H7 (cell line): ENCODE measurements around the gene RUNX2. TPM values are rescaled to one million over a fixed set of nuclear protein-coding genes. Genes with fewer than 3 reads are reported as not detected.

Source experiments
- DNase-seq: peaks from one replicate; pipeline ENCODE4 v3.0.0; 2012
- H3K27me3 ChIP-seq: 2 replicates; pipeline ENCODE4 v1.6.0; 2011; ENCODE audit warnings: mild to moderate bottlenecking, low read length; ENCODE audit not compliant: control insufficient read depth, insufficient read depth
- H3K36me3 ChIP-seq: replicated peaks from 2 replicates; pipeline ENCODE4 v1.5.1; 2011; ENCODE audit warnings: low read length; ENCODE audit not compliant: control insufficient read depth, insufficient read depth
- H3K4me3 ChIP-seq: 2 replicates; pipeline ENCODE4 v1.5.1; 2011; ENCODE audit warnings: low read depth, mild to moderate bottlenecking, control low read depth, low read length, moderate library complexity; ENCODE audit not compliant: insufficient read depth
- total RNA-seq: library from RNA; depleted of rRNA; stranded (reverse); fragments of >200 nt; shearing (Covaris generic); gene quantifications from 2 replicates; pipeline ENCODE4 v1.2.3, GENCODE V29; 2014; rRNA removed

RUNX2 gene
- total RNA-seq, 1 experiment from 2014 or later = 0.14 TPM

GRCh38 chr6:45710304-45710821, 382.2 kb downstream of the RUNX2 start:
- Histone ChIP-seq H3K36me3 (no peaks in the 10 kb centered on the region), H3K4me3 (no peak overlapping the region), H3K27me3 (no peaks in the 10 kb centered on the region)
- DNase-seq = no peak

- H3K27me3 ChIP-seq = no peaks in the 10 kb centered on the region
- H3K36me3 ChIP-seq = no peaks in the 10 kb centered on the region
- no peak for DNase-seq
- no peak overlapping the region for H3K4me3 ChIP-seq
Observed at GRCh38 chr6:45712076-45712475, 383.9 kb downstream of the RUNX2 start.

GRCh38 chr6:45712786-45713185, 384.7 kb downstream of the RUNX2 start:
- H3K27me3 ChIP-seq = no peaks in the 10 kb centered on the region
- DNase-seq = no peak
- H3K4me3 ChIP-seq = no peak overlapping the region
- no peaks in the 10 kb centered on the region for H3K36me3 ChIP-seq

Other genes starting within 250 kb of the RUNX2 start
- gene SUPT3H, start 49.6 kb downstream of the RUNX2 start, total RNA-seq = 9.2 and 13.3 TPM in 2 replicates